ENCODE measurements around the gene TRPV6.

TRPV6 gene

GRCh38 chr7:142892951-142893350, 7.4 kb upstream of the TRPV6 start:
- TF ChIP-seq MAX (IDR thresholded peaks at IDR 0.05) (no peak), CEBPB (IDR thresholded peaks at IDR 0.05) (no peak), EP300 (IDR thresholded peaks at IDR 0.05; ENCODE audit: borderline replicate concordance) (no peak), USF1 (IDR thresholded peaks at IDR 0.05) (no peak), CREB1 (IDR thresholded peaks at IDR 0.05; ENCODE audit: low read depth) (no peak), ZBTB7A (IDR thresholded peaks at IDR 0.05; ENCODE audit: low read depth) (no peak), REST (IDR thresholded peaks at IDR 0.05; ENCODE audit: low read depth) (no peak), TAF1 (IDR thresholded peaks at IDR 0.05; ENCODE audit: low read depth) (no peak), EGR1 (IDR thresholded peaks at IDR 0.05) (no peak)

- no peak for TF ChIP-seq ZBTB7A (IDR thresholded peaks at IDR 0.05; ENCODE audit: low read depth)
- no peak for TF ChIP-seq TCF12 (IDR thresholded peaks at IDR 0.05; ENCODE audit: low read depth)
- TF ChIP-seq CREB1 (IDR thresholded peaks at IDR 0.05; ENCODE audit: low read depth) = no peak
- TF ChIP-seq USF1 (IDR thresholded peaks at IDR 0.05) = no peak
- TF ChIP-seq EP300 (IDR thresholded peaks at IDR 0.05; ENCODE audit: borderline replicate concordance) = no peak
- no peak for TF ChIP-seq FOXM1 (IDR thresholded peaks at IDR 0.05; ENCODE audit: borderline replicate concordance, low read depth)
- TF ChIP-seq MAX (IDR thresholded peaks at IDR 0.05) = no peak
- no peak for TF ChIP-seq NFIC (IDR thresholded peaks at IDR 0.05)
- TF ChIP-seq TEAD4 (IDR thresholded peaks at IDR 0.05) = no peak
- TF ChIP-seq CEBPB (IDR thresholded peaks at IDR 0.05) = no peak
- TF ChIP-seq REST (IDR thresholded peaks at IDR 0.05; ENCODE audit: low read depth) = no peak
- no peak for TF ChIP-seq RAD21 (IDR thresholded peaks at IDR 0.05; ENCODE audit: low read depth)
- TF ChIP-seq TAF1 (IDR thresholded peaks at IDR 0.05; ENCODE audit: low read depth) = no peak
- TF ChIP-seq YY1 (IDR thresholded peaks at IDR 0.05; ENCODE audit: low read depth) = no peak
- TF ChIP-seq EGR1 (IDR thresholded peaks at IDR 0.05) = no peak
These were observed 6.0 kb upstream of the TRPV6 start for GRCh38 chr7:142891490-142892082.

GRCh38 chr7:142890874-142891485, 5.4 kb upstream of the TRPV6 start:
- TF ChIP-seq EGR1 (IDR thresholded peaks at IDR 0.05) (no peak), YY1 (IDR thresholded peaks at IDR 0.05; ENCODE audit: low read depth) (no peak), MAX (IDR thresholded peaks at IDR 0.05) (no peak), TAF1 (IDR thresholded peaks at IDR 0.05; ENCODE audit: low read depth) (no peak), TCF12 (IDR thresholded peaks at IDR 0.05; ENCODE audit: low read depth) (no peak), NFIC (IDR thresholded peaks at IDR 0.05) (no peak), FOXM1 (IDR thresholded peaks at IDR 0.05; ENCODE audit: borderline replicate concordance, low read depth) (no peak)

GRCh38 chr7:142889816-142890215, 4.3 kb upstream of the TRPV6 start:
- no peak for TF ChIP-seq ZBTB7A (IDR thresholded peaks at IDR 0.05; ENCODE audit: low read depth)
- TF ChIP-seq RAD21 (IDR thresholded peaks at IDR 0.05; ENCODE audit: low read depth) = no peak
- no peak for TF ChIP-seq TCF12 (IDR thresholded peaks at IDR 0.05; ENCODE audit: low read depth)
- TF ChIP-seq EGR1 (IDR thresholded peaks at IDR 0.05) = no peak
- TF ChIP-seq TEAD4 (IDR thresholded peaks at IDR 0.05) = no peak
- no peak for TF ChIP-seq MAX (IDR thresholded peaks at IDR 0.05)
- TF ChIP-seq NFIC (IDR thresholded peaks at IDR 0.05) = no peak
- TF ChIP-seq TAF1 (IDR thresholded peaks at IDR 0.05; ENCODE audit: low read depth) = no peak
- no peak for TF ChIP-seq REST (IDR thresholded peaks at IDR 0.05; ENCODE audit: low read depth)
- TF ChIP-seq CREB1 (IDR thresholded peaks at IDR 0.05; ENCODE audit: low read depth) = no peak
- no peak for TF ChIP-seq FOXM1 (IDR thresholded peaks at IDR 0.05; ENCODE audit: borderline replicate concordance, low read depth)
- no peak for TF ChIP-seq EP300 (IDR thresholded peaks at IDR 0.05; ENCODE audit: borderline replicate concordance)
- no peak for TF ChIP-seq CEBPB (IDR thresholded peaks at IDR 0.05)
- TF ChIP-seq USF1 (IDR thresholded peaks at IDR 0.05) = no peak
- no peak for TF ChIP-seq YY1 (IDR thresholded peaks at IDR 0.05; ENCODE audit: low read depth)
